HUES64 (cell line): ENCODE measurements around the gene GNPDA2.

Experiments used
- H3K27ac ChIP-seq: 2 replicates; pipeline ENCODE4 v1.7.0; 2013; ENCODE audit warnings: low read depth, low read length, inconsistent platforms
- H3K27me3 ChIP-seq: 2 replicates; pipeline ENCODE4 v1.6.1; 2013; ENCODE audit warnings: mild to moderate bottlenecking, low read length; ENCODE audit not compliant: insufficient read depth
- H3K36me3 ChIP-seq: 2 replicates; pipeline ENCODE4 v1.6.1; 2013; ENCODE audit warnings: mild to moderate bottlenecking, low read length; ENCODE audit not compliant: insufficient read depth
- H3K4me1 ChIP-seq: 2 replicates; pipeline ENCODE4 v1.6.1; 2013; ENCODE audit warnings: mild to moderate bottlenecking, low read length, moderate library complexity; ENCODE audit not compliant: insufficient read depth
- H3K4me3 ChIP-seq: 2 replicates; pipeline ENCODE4 v1.5.1; 2013; ENCODE audit warnings: mild to moderate bottlenecking, low read length, moderate library complexity
- H3K9ac ChIP-seq: 2 replicates; pipeline ENCODE4 v1.6.1; 2013; ENCODE audit warnings: mild to moderate bottlenecking, low read depth, low read length
- H3K9me3 ChIP-seq: 2 replicates; pipeline ENCODE4 v1.6.1; 2013; ENCODE audit warnings: low read depth, low read length; ENCODE audit not compliant: insufficient read depth
- WGBS: fragments of 150-250, 120-280 bp; methylation state at CpG from one replicate; pipeline ENCODE4 v1.1.7; 2013; ENCODE audit warnings: missing lambda C conversion rate; 5-methylcytosine and 5-hydroxymethylcytosine counted together

Gene GNPDA2

DNA sequence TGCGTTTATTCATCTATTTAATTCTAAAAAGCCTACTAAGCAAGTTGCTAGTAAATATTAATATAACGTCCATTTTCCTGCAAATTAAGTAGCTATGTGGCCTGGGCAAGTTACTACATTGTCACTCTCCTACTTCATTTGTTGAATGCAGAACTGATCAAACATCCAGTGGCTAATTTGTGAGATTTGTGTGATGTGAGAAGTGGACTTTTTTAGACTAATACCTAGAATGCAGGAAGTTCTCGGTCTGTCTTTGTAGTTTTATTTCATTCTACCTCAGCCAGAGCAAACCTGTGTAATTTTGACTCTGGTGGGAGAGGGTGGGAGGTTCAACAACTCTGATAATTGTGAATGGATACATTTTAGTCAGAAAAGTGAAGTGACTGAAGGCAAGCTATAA, 47.3 kb downstream of the GNPDA2 start:
- Histone ChIP-seq H3K27me3 (peaks cover 3% of the 10 kb centered on the region; the same call in 1 of the 2 replicates), H3K9me3 (no peaks in the 10 kb centered on the region), H3K9ac (peak overlapping the region; percentile 99), H3K4me3 (peak overlapping the region; percentile 100), H3K27ac (peak overlapping the region; percentile 94), H3K4me1 (peaks cover 13% of the 10 kb centered on the region; the same call in 1 of the 2 replicates), H3K36me3 (peaks cover 35% of the 10 kb centered on the region)
- 4% methylated on average over 3 of the region's 3 CpGs for WGBS

DNA sequence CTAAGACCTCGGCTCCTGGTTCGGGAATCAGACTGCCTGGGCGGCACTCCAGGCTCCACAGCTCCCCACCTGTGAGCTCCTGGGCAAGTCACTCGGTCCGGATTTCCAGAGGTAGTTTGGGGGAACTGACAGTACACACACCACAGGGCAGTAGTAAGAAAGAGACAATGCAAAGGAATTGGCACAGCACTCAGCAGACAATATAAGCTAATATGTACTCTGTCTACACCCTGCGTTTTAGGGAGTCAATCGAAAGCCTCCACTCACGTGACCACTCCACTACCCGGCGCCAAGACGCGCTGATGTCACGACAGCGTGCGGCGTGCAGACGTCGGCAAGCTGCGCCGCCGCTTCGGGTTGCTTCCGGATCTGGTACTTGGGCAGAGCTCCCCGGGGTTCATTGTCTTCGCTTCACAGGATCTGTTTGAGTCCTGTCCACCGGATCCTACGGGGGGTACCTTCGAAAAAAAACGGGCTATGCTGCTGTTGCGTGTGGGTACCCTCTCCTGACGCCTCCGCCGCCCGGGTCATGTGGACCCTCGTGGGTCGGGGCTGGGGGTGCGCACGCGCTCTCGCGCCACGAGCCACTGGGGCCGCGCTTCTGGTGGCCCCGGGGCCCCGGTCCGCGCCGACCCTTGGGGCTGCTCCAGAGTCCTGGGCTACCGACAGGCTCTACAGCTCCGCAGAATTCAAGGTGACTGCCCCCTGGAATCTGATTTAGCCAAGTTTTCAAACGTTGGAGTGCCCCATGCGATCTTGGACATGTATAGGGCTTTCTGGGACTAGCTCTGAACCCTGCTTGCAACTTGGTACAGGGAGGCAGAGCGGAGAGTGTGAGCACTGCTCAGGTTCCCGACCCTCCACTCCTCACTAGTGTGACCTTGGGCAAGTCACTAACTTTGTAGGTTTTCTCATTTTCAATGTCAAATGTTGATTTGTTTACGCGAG, 48.0 kb downstream of the GNPDA2 start, which contains the start of gene GUF1:
Gene GUF1 (plus strand): TSS at position 327 of the 948 bp plus-strand sequence. CDS start 203 bp downstream, at position 530.
- H3K27me3 ChIP-seq = peaks cover 3% of the 10 kb centered on the region; the same call in 1 of the 2 replicates
- peaks cover 28% of the 10 kb centered on the region for H3K36me3 ChIP-seq
- H3K9me3 ChIP-seq = no peaks in the 10 kb centered on the region
- peak within 1 kb of the TSS; percentile 94 for H3K27ac ChIP-seq
- peak within 1 kb of the TSS; percentile 100 for H3K4me3 ChIP-seq
- under 1% methylated on average over 57 of the region's 57 CpGs for WGBS
- peak within 1 kb of the TSS; percentile 99 for H3K9ac ChIP-seq
- H3K4me1 ChIP-seq = peaks cover 13% of the 10 kb centered on the region; the same call in 1 of the 2 replicates

DNA sequence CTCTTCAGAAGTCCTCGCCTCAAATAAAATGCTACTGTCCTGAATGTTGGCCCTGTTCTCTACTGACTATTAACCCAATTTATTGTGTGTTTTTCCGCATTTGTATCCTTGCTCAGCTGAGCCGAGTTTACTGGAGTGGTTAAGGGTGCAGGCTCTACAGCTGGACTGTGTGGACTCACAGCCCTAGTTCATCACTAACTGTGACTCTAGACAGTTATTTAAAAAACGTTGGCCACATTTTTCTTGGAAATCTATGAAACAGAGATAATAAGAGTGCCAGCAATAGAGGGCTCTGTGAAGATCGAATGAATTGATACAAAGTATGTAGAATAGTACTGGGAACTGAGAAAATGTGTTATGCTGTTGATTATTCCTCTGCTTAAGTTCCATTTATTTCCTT, 51.0 kb downstream of the GNPDA2 start:
- H3K9ac ChIP-seq = no peak overlapping the region
- no peak overlapping the region for H3K27ac ChIP-seq
- H3K27me3 ChIP-seq = peaks cover 3% of the 10 kb centered on the region; the same call in 1 of the 2 replicates
- no peaks in the 10 kb centered on the region for H3K9me3 ChIP-seq
- 77% methylated on average over 5 of the region's 5 CpGs for WGBS
- no peak overlapping the region for H3K4me3 ChIP-seq
- peaks cover 13% of the 10 kb centered on the region; the same call in 1 of the 2 replicates for H3K4me1 ChIP-seq
- no peaks in the 10 kb centered on the region for H3K36me3 ChIP-seq

DNA sequence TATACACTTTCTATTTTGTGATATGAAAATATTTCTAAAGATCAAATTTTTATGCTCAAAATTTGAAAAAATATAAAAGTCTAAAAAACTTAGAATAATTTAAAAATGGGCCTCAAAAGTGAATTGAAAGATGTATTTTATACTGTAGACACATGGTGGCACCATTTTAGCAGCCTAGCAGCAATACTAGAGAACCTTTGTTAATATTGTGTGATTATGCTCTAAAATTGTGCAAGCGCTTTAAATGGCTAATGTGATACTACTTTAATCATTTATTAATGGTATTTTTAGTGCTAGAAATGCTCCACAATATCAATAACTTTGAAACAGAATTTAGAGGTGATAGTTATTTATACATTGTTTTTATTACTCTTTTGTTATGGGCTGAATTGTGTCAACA, 51.9 kb downstream of the GNPDA2 start:
- peaks cover 5% of the 10 kb centered on the region; the same call in 1 of the 2 replicates for H3K4me1 ChIP-seq
- H3K27me3 ChIP-seq = peaks cover 3% of the 10 kb centered on the region; the same call in 1 of the 2 replicates
- no CpG with 5 or more reads among the region's 1 CpG for WGBS
- H3K36me3 ChIP-seq = no peaks in the 10 kb centered on the region
- H3K4me3 ChIP-seq = no peak overlapping the region
- no peak overlapping the region for H3K9ac ChIP-seq
- no peak overlapping the region for H3K27ac ChIP-seq
- no peaks in the 10 kb centered on the region for H3K9me3 ChIP-seq

DNA sequence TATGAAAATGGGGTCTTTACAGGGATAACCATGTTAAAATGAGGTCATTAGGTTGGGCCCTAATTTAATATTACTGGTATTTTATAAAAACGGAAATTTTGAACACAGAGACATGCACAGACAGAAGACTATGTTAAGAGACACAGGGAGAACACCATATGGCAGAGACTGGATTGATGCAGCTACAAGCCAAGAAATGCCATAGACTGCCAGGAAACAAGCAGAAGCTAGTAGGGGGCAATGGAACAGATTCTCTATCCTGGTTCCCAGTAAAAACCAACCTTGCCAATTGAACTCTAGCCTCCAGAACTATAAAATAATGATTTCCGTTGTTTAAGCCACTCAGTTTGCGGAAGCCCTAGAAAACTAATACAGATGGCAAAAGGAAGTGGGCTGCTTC, 54.7 kb downstream of the GNPDA2 start:
- H3K4me3 ChIP-seq = no peak overlapping the region
- H3K9me3 ChIP-seq = no peaks in the 10 kb centered on the region
- peaks cover 3% of the 10 kb centered on the region; the same call in 1 of the 2 replicates for H3K27me3 ChIP-seq
- WGBS = 91% methylated on average over 3 of the region's 3 CpGs
- no peak overlapping the region for H3K27ac ChIP-seq
- H3K9ac ChIP-seq = no peak overlapping the region
- no peaks in the 10 kb centered on the region for H3K4me1 ChIP-seq
- H3K36me3 ChIP-seq = no peaks in the 10 kb centered on the region

DNA sequence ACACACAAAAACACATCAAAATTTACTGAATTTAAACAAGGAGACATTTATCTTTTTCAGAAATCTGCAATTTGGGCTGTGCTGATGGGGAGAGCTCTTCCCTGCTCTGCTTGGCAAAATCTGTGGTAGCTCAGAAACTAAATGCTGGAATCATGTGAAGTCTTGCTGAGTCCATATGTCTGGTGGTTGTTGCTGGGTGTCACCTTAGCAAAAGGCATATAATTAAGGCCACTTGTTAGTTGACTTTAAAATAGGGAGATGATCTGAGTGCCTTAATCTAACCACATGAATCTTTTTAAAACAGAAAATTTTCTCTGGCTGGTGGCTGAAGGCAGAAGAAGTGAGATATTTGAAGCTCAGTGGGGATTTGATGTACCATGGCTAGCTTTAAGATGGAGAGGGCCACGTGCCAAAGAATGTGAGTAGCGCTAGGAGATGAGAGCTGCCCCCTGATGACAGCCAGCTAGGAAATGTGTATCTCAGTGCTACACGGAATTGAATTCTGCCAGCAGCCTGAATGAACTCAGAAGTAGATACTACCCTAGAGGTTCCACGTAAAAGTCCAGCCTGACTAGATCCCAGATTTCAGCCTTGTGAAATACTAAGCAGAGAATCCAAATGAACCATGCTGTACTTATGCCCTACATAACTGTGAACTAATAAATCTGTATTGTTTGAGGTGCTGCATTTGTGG, 55.7 kb downstream of the GNPDA2 start:
- H3K9me3 ChIP-seq = no peaks in the 10 kb centered on the region
- H3K9ac ChIP-seq = no peak overlapping the region
- 74% methylated on average over 4 of the region's 4 CpGs for WGBS
- H3K4me3 ChIP-seq = no peak overlapping the region
- no peak overlapping the region for H3K27ac ChIP-seq
- no peaks in the 10 kb centered on the region; the same call in 1 of the 2 replicates for H3K27me3 ChIP-seq
- H3K4me1 ChIP-seq = no peaks in the 10 kb centered on the region
- no peaks in the 10 kb centered on the region for H3K36me3 ChIP-seq

DNA sequence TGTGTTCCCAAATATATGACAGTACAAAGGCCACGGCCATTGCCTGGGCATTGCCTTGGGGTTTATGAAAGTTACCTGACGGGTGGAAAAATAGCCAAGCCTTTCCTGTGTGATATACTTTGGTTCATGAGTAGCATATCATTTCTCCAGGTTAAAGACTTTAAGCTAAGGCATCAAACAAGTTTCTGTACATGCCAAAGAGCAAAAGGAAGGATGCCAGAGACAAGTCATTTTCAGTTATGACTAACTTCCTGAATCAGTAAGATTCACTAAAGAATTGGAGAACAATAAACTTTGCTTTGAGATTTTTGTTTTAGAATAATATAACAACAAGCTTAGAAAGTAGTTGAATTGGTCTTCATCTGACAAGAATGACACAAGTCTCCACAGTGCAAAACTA, 57.8 kb downstream of the GNPDA2 start:
- Histone ChIP-seq H3K27me3 (no peaks in the 10 kb centered on the region; the same call in 1 of the 2 replicates), H3K9ac (no peak overlapping the region), H3K9me3 (no peaks in the 10 kb centered on the region), H3K27ac (no peak overlapping the region), H3K4me3 (no peak overlapping the region), H3K4me1 (no peaks in the 10 kb centered on the region), H3K36me3 (no peaks in the 10 kb centered on the region)
- WGBS = 35% methylated on average over 2 of the region's 2 CpGs

DNA sequence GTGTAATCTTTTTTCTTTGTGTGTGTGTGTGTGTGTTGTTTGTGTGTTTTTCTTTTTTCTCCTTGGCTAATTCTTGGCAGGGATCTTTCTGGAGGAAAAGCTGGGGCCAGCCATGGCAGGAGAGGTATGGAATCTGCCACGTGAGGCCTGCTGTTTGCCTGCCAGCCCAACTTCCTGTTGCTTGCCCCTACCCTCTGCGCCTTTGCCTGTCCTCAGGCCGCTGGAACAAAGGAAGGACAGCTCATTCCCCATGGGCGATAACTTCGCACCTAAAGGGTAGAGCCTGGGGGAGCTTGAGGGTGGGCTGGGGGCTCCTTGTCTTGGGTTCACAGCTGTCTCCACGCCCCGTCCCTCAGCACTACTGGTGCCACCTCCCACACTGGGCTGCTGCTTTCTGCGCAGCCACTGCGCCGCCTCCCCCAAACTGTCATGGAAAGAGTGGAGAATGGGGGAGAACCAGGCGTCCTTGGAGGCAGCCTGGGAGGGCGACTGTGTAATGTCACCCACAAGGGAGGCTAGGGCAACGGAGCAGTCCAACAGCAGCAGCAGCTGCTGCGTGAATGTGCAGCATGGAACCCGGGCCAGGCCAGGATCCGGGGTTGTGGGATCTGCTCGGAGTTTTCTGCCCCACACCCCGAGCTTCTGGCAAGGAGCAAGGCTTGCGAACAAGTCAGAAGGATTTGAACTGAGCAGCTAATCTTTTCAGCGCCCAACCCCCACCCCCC, 62.7 kb downstream of the GNPDA2 start:
- no peak overlapping the region for H3K27ac ChIP-seq
- H3K4me1 ChIP-seq = no peaks in the 10 kb centered on the region
- WGBS = 94% methylated on average over 19 of the region's 20 CpGs
- no peaks in the 10 kb centered on the region for H3K27me3 ChIP-seq
- H3K9ac ChIP-seq = no peak overlapping the region
- no peaks in the 10 kb centered on the region for H3K36me3 ChIP-seq
- H3K4me3 ChIP-seq = no peak overlapping the region
- H3K9me3 ChIP-seq = no peaks in the 10 kb centered on the region

DNA sequence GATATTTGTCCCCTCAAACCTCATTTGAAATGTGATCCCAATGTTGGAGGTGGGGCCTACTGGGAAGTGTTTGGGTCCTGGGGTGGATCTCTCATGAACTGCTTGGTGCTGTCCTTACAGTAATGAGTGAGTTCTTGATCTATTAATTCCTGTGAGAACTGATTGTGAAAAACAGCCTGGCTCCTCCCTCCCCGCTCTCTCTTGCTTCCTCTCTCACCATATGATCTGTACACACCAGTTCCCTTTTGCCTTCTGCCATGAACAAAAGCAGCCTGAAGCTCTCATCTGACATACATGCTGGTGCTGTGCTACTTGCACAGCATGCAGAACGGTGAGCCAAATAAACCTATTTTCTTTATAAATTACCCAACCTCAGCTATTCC, 63.7 kb downstream of the GNPDA2 start:
- Histone ChIP-seq H3K4me1 (no peaks in the 10 kb centered on the region), H3K27ac (no peak overlapping the region), H3K9me3 (no peaks in the 10 kb centered on the region), H3K27me3 (no peaks in the 10 kb centered on the region), H3K4me3 (no peak overlapping the region), H3K9ac (no peak overlapping the region), H3K36me3 (no peaks in the 10 kb centered on the region)
- WGBS = 43% methylated on average over 2 of the region's 2 CpGs

DNA sequence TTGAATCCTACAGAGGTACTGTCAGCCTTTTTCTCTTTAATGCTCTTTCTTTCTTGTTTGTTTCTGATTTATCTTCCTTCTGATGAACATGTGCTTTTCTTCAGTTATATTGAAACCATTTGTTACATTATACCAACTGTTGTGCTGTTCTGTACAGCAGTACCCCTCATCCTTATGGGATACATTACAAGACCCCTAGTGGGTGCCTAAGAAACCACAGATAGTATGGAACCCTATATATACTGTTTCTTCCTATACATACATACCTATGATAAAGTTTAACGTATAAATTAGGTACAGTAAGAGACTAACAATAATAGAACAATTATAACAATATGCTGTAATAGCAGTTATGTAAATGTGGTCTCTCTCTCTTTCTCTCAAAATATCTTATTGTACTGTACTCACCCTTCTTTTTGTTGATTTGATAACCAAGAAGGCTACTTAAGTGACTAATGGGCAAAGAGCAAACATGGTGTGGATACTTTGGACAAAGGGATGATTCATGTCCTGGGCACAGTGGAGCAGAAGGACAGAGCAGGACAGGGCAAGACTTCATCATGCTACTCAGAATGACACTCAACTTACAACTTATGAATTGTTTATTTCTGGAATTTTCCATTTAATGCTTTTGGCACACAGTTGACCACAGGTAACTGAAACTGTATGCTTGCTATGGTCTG, 64.3 kb downstream of the GNPDA2 start:
- H3K4me3 ChIP-seq = no peak overlapping the region
- no peaks in the 10 kb centered on the region for H3K27me3 ChIP-seq
- no peaks in the 10 kb centered on the region for H3K4me1 ChIP-seq
- H3K36me3 ChIP-seq = no peaks in the 10 kb centered on the region
- H3K9me3 ChIP-seq = no peaks in the 10 kb centered on the region
- no peak overlapping the region for H3K27ac ChIP-seq
- no CpG with 5 or more reads among the region's 1 CpG for WGBS
- no peak overlapping the region for H3K9ac ChIP-seq
